Kidney tubule cell (primary cell): Measurements from ENCODE around the gene ADGRA1.
"Not testable (repeated sequence)": the region's sequence is repeated elsewhere in the genome, so short reads cannot be mapped to it uniquely, and the experiment has no call there.

Source experiments
- DNase-seq: peaks from one replicate; pipeline ENCODE4 v3.0.0-alpha.2; 2018; ENCODE audit warnings: low spot score

ADGRA1 gene

GRCh38 chr10:133143546-133143945, 55.8 kb downstream of the ADGRA1 start:
- DNase-seq = no peak

DNA sequence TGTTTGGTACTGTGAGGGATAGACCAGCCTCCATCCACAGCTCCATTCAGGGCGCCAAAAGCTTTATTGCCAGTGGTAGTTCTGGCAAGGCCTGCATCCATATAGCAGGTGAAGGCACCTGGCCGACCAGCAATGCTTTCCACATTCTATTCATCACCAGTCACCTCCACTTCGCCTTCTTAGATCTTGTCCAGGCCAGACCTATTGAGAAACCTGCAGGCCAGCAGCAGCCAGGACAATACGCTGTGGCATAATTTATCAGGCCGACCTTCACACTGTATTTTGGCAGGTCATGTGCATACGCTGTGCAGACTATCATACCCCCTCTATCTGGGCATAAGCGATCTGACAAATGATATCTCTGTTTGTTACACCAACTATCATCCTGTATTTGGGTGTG, 57.0 kb downstream of the ADGRA1 start:
- DNase-seq = no peak

GRCh38 chr10:133150226-133150625, 62.5 kb downstream of the ADGRA1 start:
- no peak for DNase-seq

GRCh38 chr10:133150656-133151055, 62.9 kb downstream of the ADGRA1 start:
- no peak for DNase-seq

DNA sequence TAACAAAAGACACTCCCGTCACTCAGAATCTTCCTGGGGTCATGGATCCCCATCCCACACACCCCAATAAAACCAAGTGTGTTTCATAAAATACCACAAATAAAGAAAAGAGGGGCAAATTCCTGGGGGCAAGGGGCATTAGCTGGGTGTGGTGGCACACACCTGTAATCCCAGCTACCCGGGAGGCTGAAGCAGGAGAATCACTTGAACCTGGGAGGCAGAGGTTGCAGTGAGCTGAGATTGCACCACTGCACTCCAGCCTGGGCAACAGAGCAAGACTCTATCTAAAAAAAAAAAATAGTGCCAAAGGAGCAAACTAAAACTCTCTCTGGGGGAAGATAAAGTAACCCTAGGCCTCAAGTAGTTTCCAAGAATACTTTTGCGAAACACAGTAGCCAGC, 63.3 kb downstream of the ADGRA1 start:
- DNase-seq = not testable (repeated sequence)

GRCh38 chr10:133151543-133151972, 63.8 kb downstream of the ADGRA1 start:
- DNase-seq = peak; percentile 35

- DNase-seq = no peak
Observed at GRCh38 chr10:133154411-133154810, 66.7 kb downstream of the ADGRA1 start.

DNA sequence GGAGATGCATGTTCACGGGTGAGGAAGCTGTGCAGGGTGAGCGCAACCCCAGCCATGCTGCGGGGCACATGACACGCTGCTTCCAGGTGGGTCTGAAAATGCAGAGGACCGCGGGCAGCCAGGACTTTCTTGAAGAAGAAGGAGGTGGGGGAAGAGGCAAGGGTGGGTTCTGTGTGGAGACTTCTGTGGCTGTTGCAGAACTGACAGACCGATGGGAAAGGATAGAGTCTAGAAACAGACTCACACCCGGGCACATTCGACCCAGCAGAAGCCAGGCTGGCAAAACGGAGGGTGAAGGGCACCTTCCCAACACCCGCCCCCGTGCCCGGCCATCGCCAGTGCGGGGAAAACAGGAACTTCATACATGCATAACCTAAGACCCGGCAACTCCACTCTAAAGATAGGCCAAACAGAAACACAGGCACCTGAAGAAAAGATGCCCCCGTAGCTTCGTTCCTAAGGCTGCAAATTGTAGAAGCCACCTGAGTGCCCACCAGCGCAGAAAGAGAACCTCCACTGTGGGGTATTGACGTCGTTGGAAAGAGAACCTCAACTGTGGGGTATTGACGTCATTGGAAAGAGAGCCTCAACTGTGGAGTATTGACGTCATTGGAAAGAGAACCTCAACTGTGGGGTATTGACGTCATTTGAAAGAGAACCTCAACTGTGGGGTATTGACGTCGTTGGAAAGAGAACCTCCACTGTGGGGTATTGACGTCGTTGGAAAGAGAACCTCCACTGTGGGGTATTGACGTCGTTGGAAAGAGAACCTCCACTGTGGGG, 67.5 kb downstream of the ADGRA1 start:
- no peak for DNase-seq

DNA sequence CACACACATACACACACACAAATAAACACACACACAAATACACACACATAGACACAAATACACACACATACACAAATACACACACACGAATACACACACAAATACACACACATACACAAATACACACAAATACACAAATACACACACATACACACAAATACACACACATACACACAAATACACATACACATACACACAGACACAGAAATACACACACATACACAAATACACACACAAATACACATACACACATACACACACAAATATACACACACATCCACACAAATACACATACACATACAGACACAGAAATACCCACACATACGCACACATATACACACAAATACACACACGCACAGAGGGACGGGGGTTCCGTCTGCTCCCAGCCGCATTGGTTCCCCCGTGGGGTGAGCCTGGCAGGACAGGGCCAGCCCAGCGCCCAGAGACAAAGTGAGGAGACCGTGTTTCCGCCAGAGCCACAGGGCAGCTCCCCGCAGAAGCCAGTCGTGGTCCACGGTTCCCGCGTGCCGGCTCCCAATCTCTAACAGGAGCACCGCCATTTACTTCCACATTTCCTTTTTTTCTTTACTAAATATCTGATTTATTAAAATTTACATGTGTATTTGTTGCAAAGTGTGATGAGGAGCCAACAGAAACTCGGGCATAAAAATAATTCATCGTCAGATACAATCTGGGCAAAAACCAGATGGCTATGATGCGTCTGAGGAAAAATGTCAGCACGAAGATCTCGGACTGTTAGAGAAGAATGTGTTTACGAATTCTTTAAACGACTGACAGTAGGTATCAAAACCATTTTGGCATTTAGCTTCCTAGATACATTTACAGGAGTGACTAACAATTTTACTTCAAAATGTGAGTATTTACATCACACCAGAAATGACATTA, 69.2 kb downstream of the ADGRA1 start:
- no peak for DNase-seq

- no peak for DNase-seq
Observed at GRCh38 chr10:133157662-133158436, 70.1 kb downstream of the ADGRA1 start.

DNA sequence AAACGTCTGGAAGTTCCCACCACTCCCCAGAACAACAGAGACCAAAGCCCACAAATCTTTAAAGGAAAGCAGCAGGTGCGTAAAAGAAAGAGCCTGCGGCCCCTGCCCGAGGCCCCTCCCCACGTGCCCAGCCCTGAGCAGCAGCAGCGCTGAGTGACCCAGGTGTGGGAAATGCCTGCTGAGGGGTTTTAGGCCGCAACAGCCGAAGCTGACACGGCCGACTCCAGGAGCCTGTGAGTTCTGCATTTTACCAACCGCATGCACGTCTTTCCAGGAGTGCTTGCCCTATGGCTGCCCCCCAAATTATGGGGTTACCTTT, 70.7 kb downstream of the ADGRA1 start:
- no peak for DNase-seq

DNA sequence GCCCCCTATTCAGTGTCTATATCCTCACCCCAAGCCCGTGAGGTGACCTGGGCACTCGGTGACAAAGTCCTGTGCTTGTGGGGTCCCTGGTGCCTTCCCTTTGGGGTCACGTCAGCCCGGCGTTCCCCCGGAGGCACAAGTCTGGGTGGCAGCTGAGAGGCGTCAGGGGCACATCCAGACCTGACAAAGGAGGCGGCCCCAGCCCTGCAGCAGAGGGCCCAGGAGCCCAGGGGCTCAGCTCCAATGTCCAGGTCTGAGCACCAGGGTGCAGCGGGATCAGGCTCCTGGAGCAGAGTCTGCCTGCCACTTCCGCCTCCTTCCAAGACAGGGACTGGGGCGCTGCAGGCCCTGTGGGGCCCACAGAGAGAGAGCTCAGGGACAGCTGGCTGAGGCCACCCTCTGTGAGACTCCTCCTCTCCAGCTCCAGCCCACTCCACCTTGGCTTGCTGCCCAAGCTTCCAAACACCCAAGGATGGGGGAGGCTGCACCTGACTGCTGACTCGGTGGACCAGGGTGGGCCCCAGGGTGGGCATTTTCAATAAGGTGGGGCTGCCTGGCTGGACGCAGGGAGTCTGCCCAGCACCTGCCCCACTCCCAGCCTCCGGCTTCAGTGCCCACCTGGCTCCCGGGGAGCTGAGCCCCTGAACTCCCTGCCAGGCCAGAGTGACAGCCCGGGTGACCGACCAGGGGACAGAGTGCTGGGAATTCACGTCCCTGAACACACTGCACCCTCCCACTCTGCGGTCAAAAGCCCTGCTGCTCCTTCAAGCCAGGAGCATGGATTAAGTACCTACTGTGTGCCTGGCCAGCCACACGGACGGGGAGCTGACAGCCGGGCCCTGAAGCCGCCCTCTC, 71.3 kb downstream of the ADGRA1 start:
- DNase-seq = peak; percentile 5

- DNase-seq = no peak
Observed at GRCh38 chr10:133159611-133159949, 71.9 kb downstream of the ADGRA1 start.

- DNase-seq = no peak
Observed at GRCh38 chr10:133159950-133160825, 72.5 kb downstream of the ADGRA1 start, which contains the start of gene KNDC1. KNDC1 (plus strand) TSS chr10:133160219; CDS start chr10:133160468, 249 bp downstream.

GRCh38 chr10:133160826-133161471, 73.2 kb downstream of the ADGRA1 start:
- no peak for DNase-seq

DNA sequence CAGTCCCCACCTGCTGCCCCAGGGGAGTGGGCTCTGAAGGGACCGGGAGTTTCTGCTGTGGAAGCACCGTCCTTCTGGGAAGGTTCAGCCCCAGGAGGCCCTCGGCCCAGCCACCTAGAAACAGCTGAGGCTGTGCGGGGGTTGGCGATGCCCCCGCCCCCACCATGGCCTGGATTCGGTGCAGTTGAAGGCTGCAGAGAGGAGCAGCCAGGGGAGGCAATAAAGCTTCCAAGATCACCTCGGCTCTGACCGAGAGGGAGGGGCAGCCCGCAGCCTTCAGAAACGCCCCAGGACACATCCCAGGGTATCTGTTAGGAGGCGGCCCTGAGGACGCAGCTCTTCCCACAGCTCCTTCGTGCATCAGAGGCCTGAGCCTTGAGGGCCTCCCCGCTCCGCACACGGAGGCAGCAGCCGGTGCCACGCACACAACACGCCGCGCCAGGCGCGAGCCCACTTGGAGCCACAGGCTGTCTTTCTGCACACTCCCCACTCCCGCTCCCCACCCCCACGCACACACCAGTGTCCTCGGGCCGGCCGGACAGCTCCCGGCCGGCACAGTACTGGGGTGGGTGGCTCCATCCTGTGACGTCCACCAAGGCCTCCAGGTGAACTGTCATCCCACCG, 73.9 kb downstream of the ADGRA1 start:
- DNase-seq = no peak

- DNase-seq = no peak
Observed at GRCh38 chr10:133162178-133162909, 74.6 kb downstream of the ADGRA1 start.

DNA sequence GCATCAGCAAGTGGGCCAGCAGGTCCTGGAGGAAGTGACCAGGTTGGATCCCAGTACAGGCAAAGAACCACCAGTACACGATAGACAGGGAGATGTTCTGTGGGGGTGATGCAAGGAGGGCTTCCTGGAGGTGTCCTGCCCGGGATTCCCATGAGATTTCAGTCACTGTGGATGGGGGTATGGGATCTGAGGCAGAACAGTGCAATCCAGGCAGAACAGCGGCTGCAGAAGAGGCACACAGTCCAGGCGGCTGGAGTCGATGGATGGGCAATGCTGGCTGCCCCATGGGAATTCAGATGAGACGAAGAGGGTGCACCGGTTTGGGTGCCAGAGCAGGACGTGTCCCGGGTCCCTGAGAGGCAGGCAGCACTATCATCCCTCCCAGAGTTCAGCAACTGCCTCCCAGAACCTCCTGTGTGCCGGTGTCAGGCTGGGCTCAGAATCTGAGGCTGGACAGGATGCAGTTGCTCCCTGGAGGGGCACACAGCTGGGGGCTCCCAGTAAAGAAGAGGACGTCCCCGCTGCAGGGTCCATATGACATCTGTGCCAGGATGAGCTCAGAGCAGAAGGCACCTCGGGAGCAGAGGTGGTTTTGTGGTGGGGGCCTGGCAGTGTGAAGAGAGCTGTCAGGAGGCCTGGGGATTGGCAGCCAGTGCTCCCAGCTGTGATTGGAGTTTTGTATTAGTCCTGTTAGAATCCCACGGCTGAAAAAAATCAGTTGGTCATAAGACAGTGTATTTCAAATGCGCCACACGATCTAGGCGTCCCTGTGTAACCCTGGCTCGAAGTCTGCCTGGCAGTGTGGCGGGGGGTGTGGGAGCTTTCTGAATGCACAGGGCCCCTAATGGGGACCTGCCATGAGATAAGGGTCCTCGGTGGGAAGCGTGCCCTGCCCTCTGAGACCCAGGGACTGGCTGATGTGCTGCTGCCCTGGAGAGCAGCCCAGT, 75.5 kb downstream of the ADGRA1 start:
- no peak for DNase-seq
